SK-N-SH (cell line): ENCODE measurements around the gene RNF32.

Experiments used
- CHD2 ChIP-seq: fragments of 150-350 bp; IDR thresholded peaks from 2 replicates; pipeline ENCODE4 v1.6.1; 2018; ENCODE audit warnings: low read length; ENCODE audit not compliant: partially characterized antibody
- CTCF ChIP-seq: fragments of 200-600 bp; sonication (generic); IDR thresholded peaks from 2 replicates; pipeline ENCODE4 v1.6.1; 2017; ENCODE audit warnings: antibody characterized with exemption, mild to moderate bottlenecking, moderate library complexity
- EP300 ChIP-seq, 2 experiments: IDR thresholded peaks; 2 replicates each; pipeline versions ENCODE4 v1.4.0 to v1.6.1; 2012; ENCODE audit warnings: borderline replicate concordance in 1 of 2, low read depth in 1 of 2, low read length in 1 of 2
- EZH2phosphoT487 ChIP-seq: fragments of 200-600 bp; sonication (generic); IDR thresholded peaks from 2 replicates; pipeline ENCODE4 v1.6.1; 2017; ENCODE audit warnings: low read depth, mixed run types, mild to moderate bottlenecking, antibody characterized with exemption, moderate library complexity, borderline replicate concordance
- FOXJ3 ChIP-seq: sonication (generic); formaldehyde crosslinking; IDR thresholded peaks from 2 replicates; pipeline ENCODE4 v1.5.1; 2020; ENCODE audit warnings: mild to moderate bottlenecking, missing genetic modification reagents
- GATA2 ChIP-seq: sonication (generic); formaldehyde crosslinking; IDR thresholded peaks from 2 replicates; pipeline ENCODE4 v1.5.0; 2020; ENCODE audit warnings: mild to moderate bottlenecking, missing genetic modification reagents
- IRF3 ChIP-seq: fragments of 150-350 bp; IDR thresholded peaks from 2 replicates; pipeline ENCODE4 v1.6.1; 2016; ENCODE audit warnings: mild to moderate bottlenecking, low read depth, low read length
- POLR2AphosphoS5 ChIP-seq: IDR thresholded peaks from 2 replicates; pipeline ENCODE4 v1.6.1; 2012; ENCODE audit warnings: low read depth, low read length
- RCOR1 ChIP-seq: fragments of 150-350 bp; IDR thresholded peaks from 2 replicates; pipeline ENCODE4 v1.6.1; 2017; ENCODE audit warnings: antibody characterized with exemption, low read length
- REST ChIP-seq: IDR thresholded peaks from 2 replicates; pipeline ENCODE4 v1.6.1; 2012; ENCODE audit warnings: mild to moderate bottlenecking, low read depth, low read length, moderate library complexity
- SIN3A ChIP-seq: IDR thresholded peaks from 2 replicates; pipeline ENCODE4 v1.6.1; 2012; ENCODE audit warnings: low read depth, mild to moderate bottlenecking, low read length, moderate library complexity, borderline replicate concordance
- TAF1 ChIP-seq: IDR thresholded peaks from 2 replicates; pipeline ENCODE4 v1.6.1; 2012; ENCODE audit warnings: low read depth, mild to moderate bottlenecking, low read length, moderate library complexity, borderline replicate concordance
- TEAD4 ChIP-seq: IDR thresholded peaks from 2 replicates; pipeline ENCODE4 v1.4.0; 2012; ENCODE audit warnings: mild to moderate bottlenecking, borderline replicate concordance; ENCODE audit not compliant: insufficient read depth
- USF2 ChIP-seq: fragments of 150-350 bp; IDR thresholded peaks from 2 replicates; pipeline ENCODE4 v1.6.1; 2017; ENCODE audit warnings: antibody characterized with exemption, low read length, low read depth, borderline replicate concordance

- TF ChIP-seq CTCF (peak; percentile 42), POLR2AphosphoS5 (no peak), TAF1 (no peak), EP300 (IDR thresholded peaks at IDR 0.05; ENCODE audit: borderline replicate concordance in 1 of 2, low read depth in 1 of 2, low read length in 1 of 2) (no peak), SIN3A (no peak), EZH2phosphoT487 (no peak), USF2 (no peak), TEAD4 (no peak), REST (no peak), IRF3 (no peak), RCOR1 (no peak), CHD2 (no peak), FOXJ3 (no peak), GATA2 (CRISPR knock-in tag) (no peak)
Measured at GRCh38 chr7:156650042-156650441, 9.5 kb downstream of the RNF32 start.
